ENCODE measurements around the gene PRKACA.

DNA sequence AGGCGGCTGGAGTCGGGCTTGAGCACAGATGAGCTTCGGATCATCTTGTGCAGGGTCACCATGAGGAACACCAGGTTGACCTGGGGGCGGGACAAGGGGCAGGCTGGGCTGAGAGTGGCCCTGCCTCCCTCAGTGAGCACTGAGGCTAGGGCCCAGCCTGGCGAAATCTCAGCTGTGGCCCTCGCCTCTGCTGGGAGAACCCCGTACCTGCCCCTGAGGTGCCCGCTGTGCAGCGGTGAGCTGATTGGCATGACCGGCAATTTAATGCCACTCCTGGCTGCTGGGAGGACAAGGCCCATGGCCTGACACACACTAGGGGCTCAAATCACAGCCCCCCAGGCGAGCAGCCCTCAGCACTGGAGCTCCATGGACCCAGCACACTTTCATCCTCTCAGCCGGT, 38.6 kb upstream of the PRKACA start:
- TF ChIP-seq, protein P1, sequence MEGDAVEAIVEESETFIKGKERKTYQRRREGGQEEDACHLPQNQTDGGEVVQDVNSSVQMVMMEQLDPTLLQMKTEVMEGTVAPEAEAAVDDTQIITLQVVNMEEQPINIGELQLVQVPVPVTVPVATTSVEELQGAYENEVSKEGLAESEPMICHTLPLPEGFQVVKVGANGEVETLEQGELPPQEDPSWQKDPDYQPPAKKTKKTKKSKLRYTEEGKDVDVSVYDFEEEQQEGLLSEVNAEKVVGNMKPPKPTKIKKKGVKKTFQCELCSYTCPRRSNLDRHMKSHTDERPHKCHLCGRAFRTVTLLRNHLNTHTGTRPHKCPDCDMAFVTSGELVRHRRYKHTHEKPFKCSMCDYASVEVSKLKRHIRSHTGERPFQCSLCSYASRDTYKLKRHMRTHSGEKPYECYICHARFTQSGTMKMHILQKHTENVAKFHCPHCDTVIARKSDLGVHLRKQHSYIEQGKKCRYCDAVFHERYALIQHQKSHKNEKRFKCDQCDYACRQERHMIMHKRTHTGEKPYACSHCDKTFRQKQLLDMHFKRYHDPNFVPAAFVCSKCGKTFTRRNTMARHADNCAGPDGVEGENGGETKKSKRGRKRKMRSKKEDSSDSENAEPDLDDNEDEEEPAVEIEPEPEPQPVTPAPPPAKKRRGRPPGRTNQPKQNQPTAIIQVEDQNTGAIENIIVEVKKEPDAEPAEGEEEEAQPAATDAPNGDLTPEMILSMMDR (IDR thresholded peaks at IDR 0.05; ENCODE audit: low read length): no peak
- no peak for TF ChIP-seq EZH2 (optimal IDR thresholded peaks at IDR 0.05; ENCODE audit: low read depth, low read length)
